ENCODE measurements around the gene ITGB2. TPM values are rescaled to one million over a fixed set of nuclear protein-coding genes. Genes with fewer than 3 reads are reported as not detected.
A peak's percentile ranks its signal among the peaks of the same experiment; 100 is the strongest.

Gene ITGB2
- total RNA-seq, 6 donors from 2014 or later = 73.1 to 435 (median 149) TPM

GRCh38 chr21:44892536-44893277 is 28.0 kb downstream of the ITGB2 start:
- TF ChIP-seq CTCF (IDR thresholded peaks at IDR 0.05) = peak; percentile 78 to 90 (median 84)
- no peak for TF ChIP-seq EP300 (IDR thresholded peaks at IDR 0.05)
- TF ChIP-seq POLR2AphosphoS5 (IDR thresholded peaks at IDR 0.05) = no peak
- peaks cover 2 to 18% (median 5%) of the 10 kb centered on the region in 4 donors for H3K4me1 ChIP-seq
- no peak overlapping the region for H3K4me3 ChIP-seq
- no peak overlapping the region for H3K27ac ChIP-seq
- no peaks in the 10 kb centered on the region for H3K9me3 ChIP-seq
- peak; percentile 38 to 76 for ATAC-seq (ENCODE audit: low FRiP score in 2 of 2)
- DNase-seq = peak; percentile 77 to 94
- WGBS, 2 donors = 27 to 38% methylated on average over 12 to 14 of the region's 15 CpGs
- no peaks in the 10 kb centered on the region for H3K27me3 ChIP-seq
- H3K36me3 ChIP-seq = peaks cover 0 to 28% (median 2%) of the 10 kb centered on the region in 4 donors

GRCh38 chr21:44892095-44892494 is 28.6 kb downstream of the ITGB2 start:
- no peak overlapping the region for H3K27ac ChIP-seq
- no peak for ATAC-seq (ENCODE audit: low FRiP score in 2 of 2)
- no peak for DNase-seq
- TF ChIP-seq EP300 (IDR thresholded peaks at IDR 0.05) (no peak), POLR2AphosphoS5 (IDR thresholded peaks at IDR 0.05) (no peak), POLR2A (IDR thresholded peaks at IDR 0.05) (no peak), CTCF (IDR thresholded peaks at IDR 0.05) (no peak)
- H3K36me3 ChIP-seq = peaks cover 0 to 31% (median 2%) of the 10 kb centered on the region in 4 donors
- H3K4me1 ChIP-seq = peaks cover under 1 to 14% (median 2%) of the 10 kb centered on the region in 4 donors
- H3K27me3 ChIP-seq = no peaks in the 10 kb centered on the region
- H3K9me3 ChIP-seq = no peaks in the 10 kb centered on the region
- H3K4me3 ChIP-seq = no peak overlapping the region
- WGBS, 2 donors = 74 to 80% methylated on average over 7 to 19 of the region's 19 CpGs

GRCh38 chr21:44891631-44892031 is 29.1 kb downstream of the ITGB2 start:
- H3K4me3 ChIP-seq = no peak overlapping the region
- no peak for DNase-seq
- H3K4me1 ChIP-seq = peaks cover 0 to 9% (median 1%) of the 10 kb centered on the region in 4 donors
- no peak overlapping the region for H3K27ac ChIP-seq
- no peak for ATAC-seq (ENCODE audit: low FRiP score in 2 of 2)
- 80 to 92% methylated on average over 11 to 15 of the region's 15 CpGs for WGBS, 2 donors
- TF ChIP-seq POLR2AphosphoS5 (IDR thresholded peaks at IDR 0.05) (no peak), EP300 (IDR thresholded peaks at IDR 0.05) (no peak), CTCF (IDR thresholded peaks at IDR 0.05) (no peak), POLR2A (IDR thresholded peaks at IDR 0.05) (no peak)
- peaks cover 0 to 31% (median 2%) of the 10 kb centered on the region in 4 donors for H3K36me3 ChIP-seq
- H3K27me3 ChIP-seq = no peaks in the 10 kb centered on the region
- no peaks in the 10 kb centered on the region for H3K9me3 ChIP-seq

- 90 to 93% methylated on average over 6 to 9 of the region's 9 CpGs for WGBS, 2 donors
- ATAC-seq (ENCODE audit: low FRiP score in 2 of 2) = no peak
- Histone ChIP-seq H3K36me3 (peaks cover 0 to 37% (median 2%) of the 10 kb centered on the region in 4 donors), H3K27ac (no peak overlapping the region), H3K27me3 (no peaks in the 10 kb centered on the region), H3K4me1 (peaks cover 0 to 5% (median 1%) of the 10 kb centered on the region in 4 donors), H3K9me3 (no peaks in the 10 kb centered on the region), H3K4me3 (no peak overlapping the region)
- TF ChIP-seq POLR2A (IDR thresholded peaks at IDR 0.05) (no peak), CTCF (IDR thresholded peaks at IDR 0.05) (no peak), POLR2AphosphoS5 (IDR thresholded peaks at IDR 0.05) (no peak), EP300 (IDR thresholded peaks at IDR 0.05) (no peak)
- DNase-seq = peak in 1 of 2 donors; percentile 72
Measured at GRCh38 chr21:44890961-44891541, 29.6 kb downstream of the ITGB2 start.
